ENCODE measurements around the gene ABHD8.
"Not testable (repeated sequence)": the region's sequence is repeated elsewhere in the genome, so short reads cannot be mapped to it uniquely, and the experiment has no call there.

Gene ABHD8

GRCh38 chr19:17304386-17305215 lies 1.4 kb upstream of the ABHD8 start:
- Mint-ChIP-seq H3K27ac (peak overlapping the region; percentile 96), H3K4me3 (peak overlapping the region; percentile 54 to 95), H3K36me3 (peaks cover 1 to 3% of the 10 kb centered on the region in 2 donors), H3K9me3 (no peaks in the 10 kb centered on the region), H3K4me1 (peaks cover 34 to 43% of the 10 kb centered on the region in 2 donors), H3K27me3 (no peaks in the 10 kb centered on the region)
- DNase-seq (no peak), ATAC-seq (replicated peaks) (no peak)

DNA sequence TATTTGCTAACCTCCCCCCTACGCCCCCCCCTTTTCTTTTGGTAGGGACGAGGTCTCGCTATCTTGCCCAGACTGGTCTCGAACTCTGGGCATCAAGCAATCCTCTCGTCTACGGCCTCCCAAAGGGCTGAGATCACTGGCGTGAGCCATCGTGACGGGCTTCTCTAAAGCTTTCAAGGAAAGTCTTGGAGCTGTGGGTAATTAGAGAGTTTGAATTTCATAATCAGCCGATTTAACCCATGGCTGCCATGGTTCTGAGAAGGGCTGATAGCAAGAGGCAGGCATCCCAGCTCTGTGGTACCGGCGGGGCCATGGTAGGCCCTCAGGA lies 679 bp upstream of the ABHD8 start:
- Mint-ChIP-seq H3K4me3 (peak overlapping the region; percentile 72 to 81), H3K4me1 (peaks cover 31 to 40% of the 10 kb centered on the region in 2 donors), H3K27me3 (no peaks in the 10 kb centered on the region), H3K9me3 (no peaks in the 10 kb centered on the region), H3K27ac (peak overlapping the region; percentile 68), H3K36me3 (peaks cover 0 to under 1% of the 10 kb centered on the region in 2 donors)
- ATAC-seq (replicated peaks) (no peak), DNase-seq (no peak)

DNA sequence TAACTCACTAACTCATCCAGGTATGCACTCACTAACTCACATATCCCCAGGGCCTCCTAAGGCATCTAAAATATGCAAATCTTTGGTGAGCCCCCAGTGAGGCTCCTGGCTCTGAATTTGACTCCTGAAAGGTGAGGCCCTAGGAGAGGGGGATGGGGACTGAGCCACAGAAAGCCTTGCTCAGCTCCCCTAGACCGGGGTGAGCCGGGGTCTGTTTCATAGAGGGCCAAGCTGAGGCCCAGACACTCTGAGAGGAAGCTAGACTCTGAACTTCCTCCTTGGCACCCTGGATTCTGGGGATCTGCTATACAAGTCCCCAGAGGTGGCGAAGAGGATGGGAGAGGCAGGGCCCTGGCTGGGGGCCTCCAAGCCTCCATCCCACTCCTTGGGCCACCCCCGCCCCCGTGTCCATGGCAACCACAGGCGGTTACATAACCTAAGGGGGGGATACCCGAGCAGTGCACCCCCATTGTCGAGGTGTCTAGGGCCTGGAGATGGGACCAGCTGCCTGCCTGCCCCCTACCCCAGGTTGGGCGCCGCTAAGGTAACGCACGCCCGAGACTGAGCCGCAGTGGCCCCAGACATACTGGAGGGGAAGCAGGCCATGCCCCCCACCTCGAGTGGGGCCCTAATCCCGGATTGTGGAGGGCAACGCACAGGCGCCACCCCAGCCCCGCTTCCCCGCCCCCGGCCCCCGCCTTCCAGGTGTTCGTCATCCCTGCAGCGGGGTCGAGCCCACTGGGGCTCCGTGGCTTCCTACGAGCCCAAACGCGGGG lies 646 bp downstream of the ABHD8 start:
- DNase-seq (no peak), ATAC-seq (replicated peaks) (no peak)
- H3K27ac Mint-ChIP-seq: no peak overlapping the region
- H3K4me3 Mint-ChIP-seq: peak overlapping the region; percentile 72 to 81
- no peaks in the 10 kb centered on the region for H3K9me3 Mint-ChIP-seq
- no peaks in the 10 kb centered on the region for H3K27me3 Mint-ChIP-seq
- peaks cover 0 to 3% of the 10 kb centered on the region in 2 donors for H3K36me3 Mint-ChIP-seq
- peaks cover 26 to 32% of the 10 kb centered on the region in 2 donors for H3K4me1 Mint-ChIP-seq

- Mint-ChIP-seq H3K9me3 (no peaks in the 10 kb centered on the region), H3K36me3 (peaks cover 0 to 6% of the 10 kb centered on the region in 2 donors), H3K27me3 (no peaks in the 10 kb centered on the region), H3K4me3 (no peak overlapping the region), H3K27ac (no peak overlapping the region), H3K4me1 (peaks cover 20 to 27% of the 10 kb centered on the region in 2 donors)
- ATAC-seq (replicated peaks) (no peak), DNase-seq (no peak)
These were observed 2.1 kb downstream of the ABHD8 start for GRCh38 chr19:17300992-17301619.

GRCh38 chr19:17296976-17297375 lies 6.2 kb downstream of the ABHD8 start:
- Mint-ChIP-seq H3K4me3 (no peak overlapping the region), H3K36me3 (peaks cover 3 to 14% of the 10 kb centered on the region in 2 donors), H3K27me3 (no peaks in the 10 kb centered on the region), H3K4me1 (peaks cover 2 to 20% of the 10 kb centered on the region in 2 donors), H3K27ac (no peak overlapping the region), H3K9me3 (no peaks in the 10 kb centered on the region)
- no peak for DNase-seq
- ATAC-seq (replicated peaks): no peak

DNA sequence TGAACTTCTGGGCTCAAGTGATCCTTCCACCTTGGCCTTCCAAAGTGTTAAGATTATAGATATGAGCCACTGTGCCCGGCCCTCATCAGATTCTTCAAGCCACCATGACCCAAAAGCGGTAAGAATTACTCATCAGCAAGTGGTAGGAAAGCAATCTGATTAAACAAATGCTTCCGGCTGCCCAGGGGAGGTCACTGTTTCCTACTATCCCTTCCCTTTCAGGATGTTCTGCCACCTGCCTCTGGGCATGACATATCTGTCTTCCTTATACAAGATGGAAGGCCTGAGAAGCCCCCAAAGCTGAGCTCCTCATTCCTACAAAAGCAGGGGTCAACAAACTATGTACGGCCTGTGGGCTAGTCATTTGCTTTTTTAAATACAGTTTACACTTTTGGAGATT lies 7.0 kb downstream of the ABHD8 start:
- Mint-ChIP-seq H3K27me3 (no peaks in the 10 kb centered on the region), H3K4me3 (no peak overlapping the region), H3K9me3 (no peaks in the 10 kb centered on the region), H3K36me3 (peaks cover 3 to 14% of the 10 kb centered on the region in 2 donors), H3K27ac (no peak overlapping the region), H3K4me1 (peaks cover 2 to 21% of the 10 kb centered on the region in 2 donors)
- ATAC-seq (replicated peaks) (no peak), DNase-seq (no peak)

- peaks cover 2 to 21% of the 10 kb centered on the region in 2 donors for H3K4me1 Mint-ChIP-seq
- peaks cover 3 to 14% of the 10 kb centered on the region in 2 donors for H3K36me3 Mint-ChIP-seq
- not testable (repeated sequence) for H3K27me3 Mint-ChIP-seq; DNase-seq; H3K9me3 Mint-ChIP-seq; ATAC-seq (replicated peaks); H3K4me3 Mint-ChIP-seq; H3K27ac Mint-ChIP-seq
These were observed 7.7 kb downstream of the ABHD8 start for GRCh38 chr19:17295551-17295950.

DNA sequence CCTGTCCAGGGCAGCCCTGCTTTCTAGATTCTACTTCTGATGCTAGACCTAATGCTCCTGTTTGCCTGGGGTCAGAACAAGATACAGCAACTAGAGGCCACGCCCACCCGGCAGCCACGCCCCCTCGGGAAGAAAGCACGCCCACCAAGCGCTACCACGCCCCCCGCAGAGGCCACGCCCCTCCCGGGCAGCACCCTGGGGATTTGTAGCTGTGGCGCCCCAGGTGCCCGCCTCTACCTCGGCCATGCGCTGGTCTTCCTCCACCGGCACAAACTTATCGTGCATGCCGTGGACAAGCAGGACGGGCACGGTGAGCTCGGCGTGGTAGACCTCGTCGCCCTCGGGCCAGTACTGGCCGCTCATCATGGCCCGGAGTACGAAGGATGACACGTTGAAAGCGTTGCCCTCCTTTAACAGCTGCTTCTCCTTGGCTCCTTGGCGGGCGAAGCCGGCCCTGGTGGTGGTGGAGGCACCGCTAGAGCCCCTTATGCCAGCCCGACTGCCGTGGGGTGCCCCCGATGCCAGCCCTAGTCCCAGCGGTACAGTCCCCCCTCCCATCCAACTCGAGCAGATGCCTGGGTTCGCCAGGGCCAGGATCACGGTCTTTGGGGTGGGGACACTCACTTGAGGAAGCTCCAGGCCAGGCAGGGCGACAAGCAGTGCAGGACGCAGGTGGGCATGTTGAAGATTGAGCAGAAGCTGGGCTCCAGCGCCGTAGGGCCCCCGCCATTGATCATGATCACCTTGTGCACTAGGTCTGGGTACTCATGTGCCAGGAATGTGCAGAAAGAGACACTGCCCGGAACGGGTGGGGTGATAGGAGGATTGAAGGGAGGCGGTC lies 9.0 kb downstream of the ABHD8 start:
- no peak for DNase-seq
- H3K4me1 Mint-ChIP-seq: peaks cover 2 to 21% of the 10 kb centered on the region in 2 donors
- H3K4me3 Mint-ChIP-seq: no peak overlapping the region
- no peaks in the 10 kb centered on the region for H3K27me3 Mint-ChIP-seq
- no peaks in the 10 kb centered on the region for H3K9me3 Mint-ChIP-seq
- peaks cover 3 to 14% of the 10 kb centered on the region in 2 donors for H3K36me3 Mint-ChIP-seq
- no peak overlapping the region for H3K27ac Mint-ChIP-seq
- no peak for ATAC-seq (replicated peaks)

GRCh38 chr19:17293605-17294004 lies 9.6 kb downstream of the ABHD8 start:
- ATAC-seq (replicated peaks) (no peak), DNase-seq (no peak)
- Mint-ChIP-seq H3K4me1 (peaks cover 2 to 21% of the 10 kb centered on the region in 2 donors), H3K4me3 (no peak overlapping the region), H3K27me3 (no peaks in the 10 kb centered on the region), H3K9me3 (no peaks in the 10 kb centered on the region), H3K36me3 (peaks cover 3 to 11% of the 10 kb centered on the region in 2 donors), H3K27ac (no peak overlapping the region)

DNA sequence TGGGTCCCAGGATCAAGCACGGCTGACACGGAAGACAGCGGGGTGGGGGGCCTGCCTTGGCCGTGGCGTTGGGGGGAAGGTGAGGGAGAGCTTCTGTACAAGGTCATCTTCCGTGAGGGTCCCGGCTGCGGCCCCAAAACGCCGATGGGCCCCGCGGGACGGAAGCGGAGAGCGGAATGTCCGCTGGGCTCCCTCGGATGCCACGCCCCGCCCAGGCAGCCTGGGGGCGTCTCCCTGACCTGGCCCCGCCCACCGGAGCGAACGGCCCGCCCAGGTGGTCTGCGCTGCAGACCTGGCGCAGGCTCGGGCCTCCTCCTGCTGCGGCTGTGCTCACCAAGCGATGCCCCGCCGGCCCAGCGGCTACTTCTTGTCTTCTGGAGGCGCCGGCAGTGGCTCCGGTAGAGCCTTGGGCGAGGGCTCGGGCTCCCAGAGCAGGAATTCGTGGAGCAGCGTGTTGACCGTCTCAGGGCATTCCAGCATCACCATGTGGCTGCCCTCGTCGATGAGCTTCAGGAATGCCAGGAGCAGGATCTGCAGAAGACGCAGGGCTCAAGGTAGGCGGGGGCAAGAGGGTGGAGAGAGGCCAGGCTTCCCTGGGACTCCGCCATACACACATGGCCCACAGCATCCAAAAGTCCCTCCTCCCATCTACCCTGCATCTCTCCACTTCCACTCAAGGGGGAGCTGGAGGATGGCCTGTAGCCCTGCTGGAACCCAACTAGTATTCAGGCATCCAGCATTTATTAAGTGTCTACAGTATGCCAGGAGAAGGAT lies 10.7 kb downstream of the ABHD8 start:
- ATAC-seq (replicated peaks) (peak; percentile 95), DNase-seq (peak; percentile 74)
- H3K36me3 Mint-ChIP-seq: peaks cover 3 to 13% of the 10 kb centered on the region in 2 donors
- H3K27ac Mint-ChIP-seq: peak overlapping the region; percentile 92
- no peaks in the 10 kb centered on the region for H3K9me3 Mint-ChIP-seq
- H3K27me3 Mint-ChIP-seq: no peaks in the 10 kb centered on the region
- peaks cover 2 to 21% of the 10 kb centered on the region in 2 donors for H3K4me1 Mint-ChIP-seq
- H3K4me3 Mint-ChIP-seq: peak overlapping the region; percentile 89 to 93

DNA sequence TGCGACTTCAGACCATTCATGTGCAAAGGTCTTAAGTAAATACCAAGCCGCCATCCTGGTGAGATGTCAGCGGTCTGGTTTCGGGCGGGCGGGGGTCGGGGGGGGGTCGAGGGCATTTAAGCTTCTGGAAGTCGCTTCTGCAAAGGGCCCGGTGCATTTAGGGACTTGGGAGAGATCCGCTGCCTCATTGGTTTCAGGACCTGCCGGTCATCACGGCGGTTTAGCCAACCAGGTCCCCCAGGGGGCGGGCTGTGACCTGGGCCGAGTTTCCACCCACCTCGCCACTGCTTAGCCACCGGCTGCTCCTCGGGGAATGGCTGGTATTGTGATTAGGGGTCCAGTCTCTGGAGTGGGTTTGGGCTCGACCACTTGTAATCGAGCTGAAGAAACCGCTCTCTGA lies 13.7 kb downstream of the ABHD8 start:
- Mint-ChIP-seq H3K27me3 (no peaks in the 10 kb centered on the region), H3K4me1 (peaks cover 2 to 19% of the 10 kb centered on the region in 2 donors), H3K27ac (no peak overlapping the region), H3K4me3 (peak overlapping the region in 1 of 2 donors; percentile 6), H3K9me3 (no peaks in the 10 kb centered on the region), H3K36me3 (peaks cover 6 to 22% of the 10 kb centered on the region in 2 donors)
- peak; percentile 67 for DNase-seq
- ATAC-seq (replicated peaks): peak; percentile 38 to 55

GRCh38 chr19:17286752-17287151 lies 16.5 kb downstream of the ABHD8 start:
- Mint-ChIP-seq H3K4me1 (peaks cover 7 to 20% of the 10 kb centered on the region in 2 donors), H3K36me3 (peaks cover 11 to 24% of the 10 kb centered on the region in 2 donors), H3K27me3 (no peaks in the 10 kb centered on the region), H3K9me3 (no peaks in the 10 kb centered on the region), H3K4me3 (no peak overlapping the region), H3K27ac (no peak overlapping the region)
- ATAC-seq (replicated peaks) (no peak), DNase-seq (no peak)

DNA sequence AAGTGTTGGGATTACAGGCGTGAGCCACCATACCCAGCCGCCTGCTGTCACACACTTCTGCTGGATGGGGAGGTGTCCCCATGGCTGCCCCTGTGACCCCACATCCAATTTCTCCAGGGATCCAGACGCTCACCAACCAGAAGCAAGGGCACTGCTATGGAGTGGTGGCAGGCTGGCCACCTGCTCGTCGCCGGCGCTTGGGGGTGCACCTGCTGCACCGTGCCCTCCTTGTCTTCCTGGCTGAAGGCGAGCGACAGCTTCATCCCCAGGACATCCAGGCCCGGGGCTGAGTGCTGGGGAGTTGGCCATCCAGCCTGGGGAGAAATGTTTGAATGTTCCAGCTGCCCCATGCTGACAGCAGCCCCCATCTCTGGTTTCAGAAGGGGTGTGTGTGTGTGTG lies 17.0 kb downstream of the ABHD8 start:
- no peaks in the 10 kb centered on the region for H3K27me3 Mint-ChIP-seq

More for the DNA sequence above, 17.0 kb downstream of the ABHD8 start:
- DNase-seq (no peak), ATAC-seq (replicated peaks) (no peak)
- Mint-ChIP-seq H3K9me3 (no peaks in the 10 kb centered on the region), H3K27ac (no peak overlapping the region), H3K4me3 (no peak overlapping the region), H3K4me1 (peaks cover 9 to 23% of the 10 kb centered on the region in 2 donors), H3K36me3 (peaks cover 11 to 24% of the 10 kb centered on the region in 2 donors)
